ENCODE data around the gene AGBL1. TPM values are rescaled to one million over a fixed set of nuclear protein-coding genes. Genes with fewer than 3 reads are reported as not detected.

The AGBL1 gene
- total RNA-seq, 1 experiment from 2014 or later: not detected

DNA sequence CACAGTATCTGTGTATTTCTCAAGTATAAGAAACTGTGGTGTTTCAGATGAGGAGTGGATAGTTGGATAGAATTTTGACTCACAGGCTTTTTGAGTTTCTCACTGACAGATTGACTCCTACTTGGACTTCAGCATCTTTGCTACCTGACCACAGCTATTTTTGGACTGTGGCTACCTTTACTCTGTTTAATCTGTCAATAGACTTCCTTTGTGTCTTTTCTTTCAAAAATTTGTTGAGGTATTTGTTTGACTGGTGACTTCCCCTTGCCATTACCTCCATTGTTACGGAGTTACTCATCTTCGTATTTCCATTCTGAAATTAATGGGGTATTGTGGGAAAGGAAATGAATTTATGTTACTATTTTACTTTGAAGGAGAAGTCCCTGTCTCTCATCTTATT lies 123.8 kb downstream of the AGBL1 start:
- Histone ChIP-seq H3K36me3 (ENCODE audit: low read depth) (no peaks in the 10 kb centered on the region), H3K9me2 (ENCODE audit: insufficient read depth) (no peaks in the 10 kb centered on the region), H2AFZ (no peak overlapping the region), H4K20me1 (ENCODE audit: insufficient read depth) (no peaks in the 10 kb centered on the region), H3K4me2 (no peak overlapping the region), H3K4me1 (replicated peaks; ENCODE audit: insufficient read depth) (no peaks in the 10 kb centered on the region), H3K27me3 (ENCODE audit: insufficient read depth, low read depth) (no peaks in the 10 kb centered on the region), H3K9me3 (ENCODE audit: insufficient read depth, low read depth) (no peaks in the 10 kb centered on the region), H3K4me3 (no peak overlapping the region), H3K27ac (no peak overlapping the region), H3K79me2 (ENCODE audit: low read depth) (no peaks in the 10 kb centered on the region), H3F3A (ENCODE audit: insufficient read depth, low read depth) (no peaks in the 10 kb centered on the region)
- POLR2A ChIA-PET (ENCODE audit: unreplicated experiment): no interaction called here
- TF ChIP-seq EZH2 (IDR thresholded peaks at IDR 0.05; ENCODE audit: low read depth): no peak
- TF ChIP-seq, protein P1, sequence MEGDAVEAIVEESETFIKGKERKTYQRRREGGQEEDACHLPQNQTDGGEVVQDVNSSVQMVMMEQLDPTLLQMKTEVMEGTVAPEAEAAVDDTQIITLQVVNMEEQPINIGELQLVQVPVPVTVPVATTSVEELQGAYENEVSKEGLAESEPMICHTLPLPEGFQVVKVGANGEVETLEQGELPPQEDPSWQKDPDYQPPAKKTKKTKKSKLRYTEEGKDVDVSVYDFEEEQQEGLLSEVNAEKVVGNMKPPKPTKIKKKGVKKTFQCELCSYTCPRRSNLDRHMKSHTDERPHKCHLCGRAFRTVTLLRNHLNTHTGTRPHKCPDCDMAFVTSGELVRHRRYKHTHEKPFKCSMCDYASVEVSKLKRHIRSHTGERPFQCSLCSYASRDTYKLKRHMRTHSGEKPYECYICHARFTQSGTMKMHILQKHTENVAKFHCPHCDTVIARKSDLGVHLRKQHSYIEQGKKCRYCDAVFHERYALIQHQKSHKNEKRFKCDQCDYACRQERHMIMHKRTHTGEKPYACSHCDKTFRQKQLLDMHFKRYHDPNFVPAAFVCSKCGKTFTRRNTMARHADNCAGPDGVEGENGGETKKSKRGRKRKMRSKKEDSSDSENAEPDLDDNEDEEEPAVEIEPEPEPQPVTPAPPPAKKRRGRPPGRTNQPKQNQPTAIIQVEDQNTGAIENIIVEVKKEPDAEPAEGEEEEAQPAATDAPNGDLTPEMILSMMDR (conservative IDR thresholded peaks at IDR 0.05): no peak
- intact Hi-C loops (cut with micrococcal nuclease; ENCODE audit: unreplicated experiment): no loop called here
- DNase-seq: no peak
- CTCF ChIA-PET: no interaction called here
- BruUV-seq (replicated peaks): no TSS peak

DNA sequence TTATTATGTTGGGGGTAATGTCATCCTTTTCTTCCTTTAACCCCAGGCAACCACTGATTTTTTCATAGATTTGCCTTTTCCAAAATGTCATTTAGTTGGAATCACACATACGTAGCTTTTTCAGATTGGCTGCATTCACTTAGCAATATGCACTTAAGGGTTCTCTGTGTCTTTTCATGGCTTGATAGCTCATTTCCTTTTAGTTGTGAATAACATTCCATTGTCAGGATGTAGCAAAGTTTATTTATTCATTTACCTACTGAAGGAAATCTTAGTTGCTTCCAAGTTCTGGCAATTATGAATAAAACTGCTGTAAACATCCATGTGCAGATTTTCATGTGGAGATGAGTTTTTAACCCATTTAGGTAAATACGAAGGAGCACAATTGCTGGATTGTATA lies 125.4 kb downstream of the AGBL1 start:
- ChIA-PET CTCF (no interaction called here), POLR2A (ENCODE audit: unreplicated experiment) (no interaction called here)

DNA sequence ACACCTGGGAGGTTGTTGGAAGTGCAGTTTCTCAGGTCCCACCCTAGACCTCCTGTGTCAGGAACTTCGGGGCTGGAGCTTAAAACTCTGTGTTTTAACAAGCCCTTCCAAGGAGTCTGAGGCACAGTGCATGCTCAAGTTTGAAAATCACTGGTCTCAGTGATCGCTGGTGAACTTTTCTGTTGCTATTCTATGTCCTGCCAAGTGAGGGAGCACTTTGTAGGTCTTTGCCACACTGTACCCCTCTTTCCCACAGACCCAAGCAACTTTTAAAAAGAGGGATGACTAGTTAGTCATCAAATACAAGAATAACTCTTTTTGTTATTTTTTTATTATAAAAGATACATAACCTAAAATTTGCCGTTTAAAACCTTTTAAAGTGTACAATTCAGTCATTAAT lies 133.7 kb downstream of the AGBL1 start:
- H3F3A ChIP-seq (ENCODE audit: insufficient read depth, low read depth): no peaks in the 10 kb centered on the region
- H3K36me3 ChIP-seq (ENCODE audit: low read depth): no peaks in the 10 kb centered on the region
- POLR2A ChIA-PET (ENCODE audit: unreplicated experiment): no interaction called here
- H4K20me1 ChIP-seq (ENCODE audit: insufficient read depth): no peaks in the 10 kb centered on the region
- H3K9me2 ChIP-seq (ENCODE audit: insufficient read depth): no peaks in the 10 kb centered on the region
- CTCF ChIA-PET: no interaction called here
- BruUV-seq (replicated peaks): no TSS peak
- no peak for DNase-seq
- no peak overlapping the region for H3K27ac ChIP-seq
- no peaks in the 10 kb centered on the region for H3K79me2 ChIP-seq (ENCODE audit: low read depth)
- no peak overlapping the region for H3K4me2 ChIP-seq
- H2AFZ ChIP-seq: no peak overlapping the region
- H3K27me3 ChIP-seq (ENCODE audit: insufficient read depth, low read depth): no peaks in the 10 kb centered on the region
- no peak for TF ChIP-seq EZH2 (IDR thresholded peaks at IDR 0.05; ENCODE audit: low read depth)
- TF ChIP-seq, protein P1 (conservative IDR thresholded peaks at IDR 0.05): no peak; the same call in 1 of the 2 replicates
- H3K9me3 ChIP-seq (ENCODE audit: insufficient read depth, low read depth): no peaks in the 10 kb centered on the region
- intact Hi-C loops (cut with micrococcal nuclease; ENCODE audit: unreplicated experiment): no loop called here
- H3K4me3 ChIP-seq: no peak overlapping the region
- no peaks in the 10 kb centered on the region for H3K4me1 ChIP-seq (replicated peaks; ENCODE audit: insufficient read depth)

More for the DNA sequence above, 125.4 kb downstream of the AGBL1 start:
- H4K20me1 ChIP-seq (ENCODE audit: insufficient read depth): no peaks in the 10 kb centered on the region
- H3K4me1 ChIP-seq (replicated peaks; ENCODE audit: insufficient read depth): no peaks in the 10 kb centered on the region
- H3F3A ChIP-seq (ENCODE audit: insufficient read depth, low read depth): no peaks in the 10 kb centered on the region
- H3K27me3 ChIP-seq (ENCODE audit: insufficient read depth, low read depth): no peaks in the 10 kb centered on the region
- TF ChIP-seq, protein P1 (conservative IDR thresholded peaks at IDR 0.05): no peak
- no peak for TF ChIP-seq EZH2 (IDR thresholded peaks at IDR 0.05; ENCODE audit: low read depth)
- no peaks in the 10 kb centered on the region for H3K9me2 ChIP-seq (ENCODE audit: insufficient read depth)
- no peaks in the 10 kb centered on the region for H3K36me3 ChIP-seq (ENCODE audit: low read depth)
- H3K4me3 ChIP-seq: no peak overlapping the region
- no TSS peak for BruUV-seq (replicated peaks)
- H3K9me3 ChIP-seq (ENCODE audit: insufficient read depth, low read depth): no peaks in the 10 kb centered on the region
- no peak for DNase-seq
- intact Hi-C loops (cut with micrococcal nuclease; ENCODE audit: unreplicated experiment): no loop called here
- H3K27ac ChIP-seq: no peak overlapping the region
- H3K79me2 ChIP-seq (ENCODE audit: low read depth): no peaks in the 10 kb centered on the region
- H2AFZ ChIP-seq: no peak overlapping the region
- H3K4me2 ChIP-seq: no peak overlapping the region

All from PC-9 (cell line).